GM12872 (cell line): ENCODE results near the gene RUNDC3A.

Experiments
- TF ChIP-seq, protein P1 (sequence below): IDR thresholded peaks from 3 replicates; pipeline ENCODE4 v1.5.1; 2011; ENCODE audit warnings: low read depth, mild to moderate bottlenecking, low read length, moderate library complexity; ENCODE audit not compliant: insufficient read depth

Gene RUNDC3A

DNA sequence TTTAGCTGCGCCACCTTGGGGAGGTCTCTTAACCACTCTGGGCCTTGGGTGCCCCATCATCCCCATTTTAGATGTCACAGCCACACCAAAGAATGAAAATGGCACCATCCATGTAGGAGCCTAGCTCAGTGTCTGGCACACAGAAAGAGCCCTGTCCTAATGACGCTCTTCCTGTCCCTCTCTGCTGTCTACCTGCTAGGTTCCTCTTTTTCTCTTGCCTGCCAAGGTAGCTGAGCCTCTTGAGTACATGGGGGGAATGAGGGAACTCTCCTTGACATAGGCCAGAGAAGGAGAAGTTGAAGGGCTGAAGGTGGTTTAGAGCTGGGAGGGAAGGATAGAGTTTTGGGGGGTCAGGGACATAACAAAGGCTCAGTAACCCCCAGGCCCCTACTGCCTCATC lies 1.8 kb downstream of the RUNDC3A start:
- TF ChIP-seq, protein P1, sequence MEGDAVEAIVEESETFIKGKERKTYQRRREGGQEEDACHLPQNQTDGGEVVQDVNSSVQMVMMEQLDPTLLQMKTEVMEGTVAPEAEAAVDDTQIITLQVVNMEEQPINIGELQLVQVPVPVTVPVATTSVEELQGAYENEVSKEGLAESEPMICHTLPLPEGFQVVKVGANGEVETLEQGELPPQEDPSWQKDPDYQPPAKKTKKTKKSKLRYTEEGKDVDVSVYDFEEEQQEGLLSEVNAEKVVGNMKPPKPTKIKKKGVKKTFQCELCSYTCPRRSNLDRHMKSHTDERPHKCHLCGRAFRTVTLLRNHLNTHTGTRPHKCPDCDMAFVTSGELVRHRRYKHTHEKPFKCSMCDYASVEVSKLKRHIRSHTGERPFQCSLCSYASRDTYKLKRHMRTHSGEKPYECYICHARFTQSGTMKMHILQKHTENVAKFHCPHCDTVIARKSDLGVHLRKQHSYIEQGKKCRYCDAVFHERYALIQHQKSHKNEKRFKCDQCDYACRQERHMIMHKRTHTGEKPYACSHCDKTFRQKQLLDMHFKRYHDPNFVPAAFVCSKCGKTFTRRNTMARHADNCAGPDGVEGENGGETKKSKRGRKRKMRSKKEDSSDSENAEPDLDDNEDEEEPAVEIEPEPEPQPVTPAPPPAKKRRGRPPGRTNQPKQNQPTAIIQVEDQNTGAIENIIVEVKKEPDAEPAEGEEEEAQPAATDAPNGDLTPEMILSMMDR, result no peak

DNA sequence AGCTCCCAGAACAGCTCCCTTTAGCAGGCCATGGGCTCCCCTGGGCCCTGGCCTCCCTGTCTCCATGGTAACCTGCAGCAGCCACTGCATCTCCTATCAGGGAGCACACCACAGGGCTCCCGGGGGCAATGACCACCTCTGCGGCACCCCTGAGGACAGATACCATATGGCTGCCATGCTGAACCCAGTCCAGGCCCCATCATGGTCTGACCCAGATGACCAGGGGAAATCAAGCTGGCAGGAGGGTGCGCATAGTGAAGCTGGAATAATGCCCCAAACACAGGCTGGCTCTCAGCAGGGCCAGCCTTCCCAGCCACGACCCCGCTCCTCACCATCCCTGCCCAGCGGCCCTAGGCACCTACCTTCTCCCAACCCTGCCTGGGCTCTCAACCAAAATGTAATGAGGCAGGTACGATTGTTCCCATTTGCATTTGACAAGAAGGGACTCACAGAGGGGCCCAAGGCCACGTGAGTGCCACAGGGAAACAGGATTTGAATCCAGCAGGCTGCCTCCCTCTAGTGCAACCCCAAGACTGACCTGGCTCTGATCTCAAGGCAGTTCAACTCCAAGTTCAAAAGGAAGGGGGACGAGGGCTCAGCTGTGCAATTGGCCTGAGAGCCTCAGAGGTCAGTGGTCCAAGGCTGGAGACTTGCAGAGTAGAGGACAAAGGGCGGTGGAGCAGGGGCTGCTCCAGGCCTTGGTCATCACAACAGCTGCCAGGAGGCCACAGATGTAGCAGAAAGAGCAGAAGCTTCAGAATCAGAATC lies 2.4 kb downstream of the RUNDC3A start:
- TF ChIP-seq, protein P1, result no peak

DNA sequence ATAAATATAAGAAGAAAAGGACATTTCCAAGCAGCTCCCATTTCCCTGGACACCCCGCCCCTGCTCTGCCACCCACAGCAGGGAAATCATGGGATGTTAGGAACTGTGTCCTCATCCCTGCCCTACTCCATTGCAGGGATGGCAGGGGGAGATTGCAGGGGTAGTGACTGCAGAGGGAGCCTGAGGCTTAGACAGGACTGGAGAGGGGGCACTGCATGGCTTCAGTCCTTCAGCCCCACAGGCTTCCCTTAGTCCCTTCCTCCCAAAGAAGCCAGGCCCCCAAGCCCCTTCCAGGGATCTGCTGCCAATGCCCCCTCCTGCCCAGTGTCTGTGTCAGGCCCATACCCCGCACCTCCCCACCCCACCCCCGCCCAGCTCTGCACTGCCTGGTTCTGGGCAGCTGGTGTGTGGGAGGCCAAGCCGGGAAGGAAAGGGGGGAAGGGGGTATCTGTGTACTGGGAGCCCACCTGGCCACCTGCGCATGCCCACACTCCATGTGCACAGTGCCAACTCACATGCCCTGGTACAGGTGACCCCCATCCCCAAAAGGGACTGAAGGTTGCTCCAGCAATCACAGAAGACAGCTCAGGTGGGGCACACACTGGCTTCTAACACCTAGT lies 3.3 kb downstream of the RUNDC3A start:
- TF ChIP-seq, protein P1, result no peak

DNA sequence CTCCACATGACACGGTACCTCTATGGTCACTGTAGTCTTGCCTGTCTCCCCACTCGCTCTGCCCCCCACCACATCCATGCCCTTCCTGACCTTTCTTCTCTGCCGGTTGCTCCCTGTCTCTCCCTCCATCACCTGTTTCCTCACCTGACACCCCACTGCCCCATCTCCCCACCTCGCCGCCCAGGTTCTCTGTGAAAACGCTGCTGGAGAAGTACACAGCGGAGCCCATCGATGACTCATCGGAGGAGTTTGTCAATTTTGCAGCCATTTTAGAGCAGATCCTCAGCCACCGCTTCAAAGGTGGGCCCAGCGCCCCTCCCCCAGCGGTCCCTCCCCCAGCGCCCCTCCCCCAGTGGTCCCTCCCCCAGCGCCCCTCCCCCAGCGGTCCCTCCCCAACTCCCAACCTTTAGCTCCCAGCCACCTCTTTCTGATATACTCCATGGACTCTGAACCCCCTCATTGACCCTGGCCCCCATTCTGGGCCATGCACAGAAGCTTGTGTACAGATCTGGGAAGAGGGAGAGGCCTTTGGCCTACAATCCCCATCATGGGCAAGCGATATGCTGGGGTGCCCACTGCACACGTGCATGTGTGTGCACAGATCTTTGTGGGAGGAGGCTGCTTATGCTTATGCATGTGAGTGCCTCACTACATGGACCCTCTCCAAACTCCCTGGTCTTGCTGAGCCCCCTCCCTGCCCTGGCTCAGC lies 4.1 kb downstream of the RUNDC3A start:
- TF ChIP-seq, protein P1, result no peak

DNA sequence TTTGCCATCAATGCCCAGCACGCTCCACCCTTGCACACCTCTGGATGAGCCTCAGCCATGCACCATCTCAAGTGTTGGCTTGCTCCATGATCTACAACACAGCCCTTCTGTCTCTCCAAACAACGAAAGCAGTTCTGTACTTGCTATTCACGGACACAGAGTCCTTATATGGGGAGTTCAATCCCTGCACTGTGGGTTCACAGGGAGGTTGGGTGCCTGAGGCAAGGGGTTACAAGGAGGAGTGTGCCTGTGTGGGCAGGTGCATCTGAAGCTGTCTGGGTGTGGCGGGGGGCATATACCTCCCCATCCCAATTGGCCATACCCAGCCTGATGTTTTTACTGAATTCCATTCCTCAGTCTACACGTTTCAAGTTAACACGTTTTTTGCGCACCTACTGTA lies 5.6 kb downstream of the RUNDC3A start:
- TF ChIP-seq, protein P1, result no peak

DNA sequence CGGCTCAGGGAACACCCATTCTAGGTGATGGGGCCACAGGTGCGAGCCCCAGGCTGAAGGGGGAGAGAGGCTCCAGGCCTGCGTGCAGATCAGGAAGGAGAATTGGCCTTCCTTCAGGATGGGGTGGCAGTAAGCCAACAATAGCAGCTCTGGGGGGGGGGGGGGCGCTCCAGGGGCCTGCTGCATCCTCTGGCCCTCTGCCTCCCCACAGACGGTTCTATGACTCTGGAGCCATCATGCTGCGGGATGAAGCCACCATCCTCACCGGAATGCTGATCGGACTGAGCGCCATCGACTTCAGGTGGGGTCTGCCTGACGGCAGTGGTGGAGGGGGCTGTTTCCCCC lies 6.1 kb downstream of the RUNDC3A start:
- TF ChIP-seq, protein P1, result no peak

DNA sequence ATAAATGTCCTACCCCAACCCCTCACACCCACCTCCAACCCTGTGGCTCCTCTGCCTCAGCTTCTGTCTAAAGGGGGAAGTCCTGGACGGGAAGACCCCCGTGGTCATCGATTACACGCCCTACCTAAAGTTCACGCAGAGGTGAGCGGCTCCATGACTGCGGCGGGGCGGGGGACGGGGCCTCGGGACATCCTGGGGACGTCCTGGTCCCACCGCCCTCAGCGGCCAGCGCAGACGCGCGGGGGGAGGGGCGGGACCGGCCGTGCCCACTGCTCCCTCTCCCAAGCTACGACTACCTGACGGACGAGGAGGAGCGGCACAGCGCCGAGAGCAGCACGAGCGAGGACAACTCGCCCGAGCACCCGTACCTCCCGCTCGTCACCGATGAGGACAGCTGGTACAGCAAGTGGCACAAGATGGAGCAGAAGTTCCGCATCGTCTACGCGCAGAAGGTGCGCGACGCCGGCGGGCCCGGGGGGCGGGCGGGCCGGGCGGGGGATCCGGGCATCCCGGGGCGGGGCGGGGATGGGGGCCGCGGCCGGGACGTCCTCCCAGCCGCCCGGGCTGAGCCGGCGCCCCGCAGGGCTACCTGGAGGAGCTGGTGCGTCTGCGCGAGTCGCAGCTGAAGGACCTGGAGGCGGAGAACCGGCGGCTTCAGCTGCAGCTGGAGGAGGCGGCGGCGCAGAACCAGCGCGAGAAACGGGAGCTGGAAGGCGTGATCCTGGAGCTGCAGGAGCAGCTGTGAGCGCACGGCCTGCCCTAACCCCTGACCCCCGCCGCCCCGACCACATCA lies 6.7 kb downstream of the RUNDC3A start:
- TF ChIP-seq, protein P1, result no peak
